Naive B cell (primary cell): ENCODE data around the gene MED26. TPM values are rescaled to one million over a fixed set of nuclear protein-coding genes. Genes with fewer than 3 reads are reported as not detected.

Experiments
- ATAC-seq, 2 donors: fragments of 150-1000 bp; cut with Tn5 transposase; 2 replicates each; pipeline ENCODE4 v1.10.0; 2021; ENCODE audit warnings: low read depth in 2 of 2, mild to moderate bottlenecking in 2 of 2, moderate library complexity in 2 of 2
- DNase-seq: peaks from one replicate; pipeline ENCODE4 v3.0.0; 2022
- H3K27ac Mint-ChIP-seq, 6 donors: one replicate each; pipeline ENCODE4 v1.8.0; 2020 to 2022; ENCODE audit warnings: mild to moderate bottlenecking in 6 of 6, mixed read lengths in 6 of 6, moderate library complexity in 5 of 6, inconsistent platforms in 2 of 6
- H3K27me3 Mint-ChIP-seq, 3 donors: one replicate each; pipeline ENCODE4 v1.8.0; 2021 to 2022; ENCODE audit warnings: mixed read lengths in 3 of 3, mild to moderate bottlenecking in 1 of 3
- H3K36me3 Mint-ChIP-seq, 2 donors: one replicate each; pipeline ENCODE4 v1.8.0; 2020 to 2022; ENCODE audit warnings: mixed read lengths in 2 of 2, inconsistent platforms in 1 of 2, mild to moderate bottlenecking in 1 of 2
- H3K4me1 Mint-ChIP-seq, 3 donors: one replicate each; pipeline ENCODE4 v1.8.0; 2020 to 2022; ENCODE audit warnings: mixed read lengths in 3 of 3, inconsistent platforms in 1 of 3, mild to moderate bottlenecking in 1 of 3, moderate library complexity in 1 of 3
- H3K4me3 Mint-ChIP-seq, 8 donors: one replicate each; pipeline ENCODE4 v1.8.0; 2020 to 2022; ENCODE audit warnings: mild to moderate bottlenecking in 8 of 8, mixed read lengths in 8 of 8, moderate library complexity in 8 of 8, inconsistent platforms in 2 of 8
- H3K9me3 Mint-ChIP-seq, 7 donors: one replicate each; pipeline ENCODE4 v1.8.0; 2020 to 2022; ENCODE audit warnings: mixed read lengths in 7 of 7, mild to moderate bottlenecking in 5 of 7, inconsistent platforms in 2 of 7, moderate library complexity in 1 of 7
- polyA plus RNA-seq, 6 donors: library from polyadenylated mRNA; unstranded; fragments of 300-500 nt; fragmentation: Illumina TruSeq; gene quantifications; one replicate each; pipeline ENCODE4 v1.2.3, GENCODE V29; 2021; ENCODE audit warnings: low read depth in 6 of 6

Gene MED26
- polyA plus RNA-seq, 6 donors from 2014 or later, result 2.0 to 10.9 (median 5.4) TPM

- Mint-ChIP-seq H3K4me1 (peaks cover 71 to 95% (median 87%) of the 10 kb centered on the region in 3 donors), H3K27me3 (no peaks in the 10 kb centered on the region), H3K4me3 (peak overlapping the region in 1 of 8 donors; percentile 41), H3K27ac (peak overlapping the region in 1 of 6 donors; percentile 52), H3K9me3 (no peaks in the 10 kb centered on the region), H3K36me3 (no peaks in the 10 kb centered on the region)
- no peak for DNase-seq
- no peak for ATAC-seq
These were observed 7.4 kb downstream of the MED26 start for GRCh38 chr19:16620584-16620983.

- ATAC-seq, result no peak
- Mint-ChIP-seq H3K27me3 (no peaks in the 10 kb centered on the region), H3K27ac (peak overlapping the region in 1 of 6 donors; percentile 28), H3K4me3 (no peak overlapping the region), H3K4me1 (peaks cover 72 to 95% (median 87%) of the 10 kb centered on the region in 3 donors), H3K36me3 (no peaks in the 10 kb centered on the region), H3K9me3 (no peaks in the 10 kb centered on the region)
- no peak for DNase-seq
These were observed 8.0 kb downstream of the MED26 start for GRCh38 chr19:16620018-16620417.

- Mint-ChIP-seq H3K27me3 (no peaks in the 10 kb centered on the region), H3K9me3 (no peaks in the 10 kb centered on the region), H3K4me3 (peak overlapping the region in 3 of 8 donors; percentile 38 to 72 (median 43)), H3K36me3 (no peaks in the 10 kb centered on the region), H3K27ac (peak overlapping the region in 2 of 6 donors; percentile 28 to 71), H3K4me1 (peaks cover 75 to 95% (median 87%) of the 10 kb centered on the region in 3 donors)
- ATAC-seq (no peak), DNase-seq (no peak)
These were observed 8.5 kb downstream of the MED26 start for GRCh38 chr19:16619457-16619856.

DNA sequence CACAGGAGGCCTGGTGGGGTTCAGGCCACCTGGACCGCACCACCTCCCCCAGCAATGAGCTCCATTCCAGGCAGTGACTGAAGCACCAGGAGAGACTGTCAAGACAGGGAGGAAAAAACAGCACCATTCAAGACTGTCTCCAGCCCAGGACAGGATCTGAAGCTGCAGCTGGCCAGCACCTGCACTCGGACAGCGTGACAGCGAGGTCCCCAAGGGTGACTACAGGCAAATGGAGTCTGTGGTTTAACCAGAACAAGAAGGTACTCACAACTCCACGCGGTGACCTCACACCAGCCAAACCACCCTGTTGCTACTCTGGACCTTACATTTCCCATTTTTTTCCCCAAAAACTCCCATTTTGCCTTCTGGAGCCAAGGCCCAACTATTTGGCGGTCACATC, 9.8 kb downstream of the MED26 start:
- peak overlapping the region in 3 of 8 donors; percentile 23 to 76 (median 43) for H3K4me3 Mint-ChIP-seq

GRCh38 chr19:16615808-16616207, 12.2 kb downstream of the MED26 start:
- no peak for DNase-seq
- peak overlapping the region in 3 of 6 donors; percentile 5 to 92 (median 64) for H3K27ac Mint-ChIP-seq
- ATAC-seq, result no peak
- H3K36me3 Mint-ChIP-seq, result no peaks in the 10 kb centered on the region
- H3K4me1 Mint-ChIP-seq, result peaks cover 75 to 96% (median 95%) of the 10 kb centered on the region in 3 donors
- H3K9me3 Mint-ChIP-seq, result no peaks in the 10 kb centered on the region
- no peaks in the 10 kb centered on the region for H3K27me3 Mint-ChIP-seq
- H3K4me3 Mint-ChIP-seq, result no peak overlapping the region

More for the DNA sequence above, 9.8 kb downstream of the MED26 start:
- H3K27me3 Mint-ChIP-seq, result no peaks in the 10 kb centered on the region
- no peaks in the 10 kb centered on the region for H3K9me3 Mint-ChIP-seq
- DNase-seq (no peak), ATAC-seq (no peak)
- H3K27ac Mint-ChIP-seq, result peak overlapping the region in 2 of 6 donors; percentile 19 to 76
- H3K36me3 Mint-ChIP-seq, result no peaks in the 10 kb centered on the region
- H3K4me1 Mint-ChIP-seq, result peaks cover 73 to 94% (median 91%) of the 10 kb centered on the region in 3 donors

DNA sequence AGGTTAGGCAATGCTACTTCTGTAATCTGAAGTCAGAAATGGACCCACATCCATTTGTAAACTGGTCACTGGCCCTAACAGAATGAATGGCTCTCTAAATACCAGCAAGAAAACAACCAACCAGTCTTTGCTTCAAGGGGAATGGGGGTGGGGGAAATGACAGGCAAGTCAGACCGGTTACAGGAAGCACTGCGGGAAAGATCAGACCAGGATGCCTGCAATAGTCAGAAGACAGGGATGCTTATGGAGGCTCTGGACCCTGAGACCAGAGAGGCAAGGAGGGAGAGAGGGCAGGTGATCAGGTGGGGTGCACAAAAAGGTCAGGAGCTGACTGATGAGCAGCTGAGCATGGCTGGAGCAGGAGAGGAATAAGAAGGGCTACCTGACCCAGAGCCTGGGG, 13.1 kb downstream of the MED26 start:
- no peaks in the 10 kb centered on the region for H3K36me3 Mint-ChIP-seq
- ATAC-seq (no peak), DNase-seq (no peak)
- peak overlapping the region; percentile 5 to 92 (median 49) for H3K27ac Mint-ChIP-seq
- peaks cover 73 to 95% (median 93%) of the 10 kb centered on the region in 3 donors for H3K4me1 Mint-ChIP-seq
- no peaks in the 10 kb centered on the region for H3K9me3 Mint-ChIP-seq
- H3K27me3 Mint-ChIP-seq, result no peaks in the 10 kb centered on the region
- H3K4me3 Mint-ChIP-seq, result peak overlapping the region in 4 of 8 donors; percentile 4 to 74 (median 50)

DNA sequence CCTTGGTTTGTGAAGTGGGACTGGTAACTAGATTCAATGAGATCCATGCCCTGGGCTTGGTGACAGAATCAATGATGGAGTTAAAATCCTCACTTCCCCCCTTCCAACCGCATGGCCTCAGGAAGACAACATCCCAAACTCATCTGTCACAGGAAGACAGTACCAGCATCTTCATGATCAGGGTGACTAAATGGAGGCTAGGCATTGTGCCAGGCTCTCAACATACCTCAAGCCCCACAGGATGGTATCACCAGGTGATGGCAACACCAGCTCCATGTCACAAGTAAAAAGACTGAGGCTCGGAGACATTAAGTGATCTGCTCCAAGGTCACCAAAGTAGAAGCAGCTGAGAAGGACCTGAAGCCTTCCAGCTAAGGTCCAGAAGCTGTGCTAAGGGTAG, 14.2 kb downstream of the MED26 start:
- Mint-ChIP-seq H3K27ac (peak overlapping the region in 4 of 6 donors; percentile 30 to 73 (median 55)), H3K9me3 (no peaks in the 10 kb centered on the region), H3K27me3 (no peaks in the 10 kb centered on the region), H3K4me1 (peaks cover 63 to 90% (median 83%) of the 10 kb centered on the region in 3 donors), H3K4me3 (no peak overlapping the region), H3K36me3 (no peaks in the 10 kb centered on the region)
- ATAC-seq (no peak), DNase-seq (no peak)

DNA sequence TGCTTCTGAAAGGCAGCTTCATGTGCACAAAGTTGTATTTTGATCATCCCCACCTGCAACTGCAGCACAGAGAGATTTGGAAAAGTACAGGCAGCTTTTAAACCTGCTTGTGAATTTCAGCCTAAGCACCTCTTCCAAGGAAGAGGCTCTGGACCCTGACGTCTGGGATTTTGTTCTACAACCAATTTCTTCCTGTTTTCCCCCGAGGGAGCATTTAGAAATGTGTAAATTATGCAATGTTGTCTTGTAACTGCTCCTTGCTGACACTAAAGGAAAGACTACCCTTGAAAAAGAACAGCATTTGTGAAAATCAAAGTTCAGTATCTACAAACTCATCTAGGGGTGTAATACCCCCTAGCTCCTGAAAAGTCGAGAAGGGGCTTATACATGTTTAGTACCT, 15.4 kb downstream of the MED26 start:
- H3K4me1 Mint-ChIP-seq, result peaks cover 62 to 90% (median 83%) of the 10 kb centered on the region in 3 donors
- H3K36me3 Mint-ChIP-seq, result no peaks in the 10 kb centered on the region
- no peaks in the 10 kb centered on the region for H3K9me3 Mint-ChIP-seq
- peak overlapping the region in 3 of 6 donors; percentile 17 to 89 (median 33) for H3K27ac Mint-ChIP-seq
- ATAC-seq, result no peak
- H3K4me3 Mint-ChIP-seq, result no peak overlapping the region
- DNase-seq, result no peak
- no peaks in the 10 kb centered on the region for H3K27me3 Mint-ChIP-seq

DNA sequence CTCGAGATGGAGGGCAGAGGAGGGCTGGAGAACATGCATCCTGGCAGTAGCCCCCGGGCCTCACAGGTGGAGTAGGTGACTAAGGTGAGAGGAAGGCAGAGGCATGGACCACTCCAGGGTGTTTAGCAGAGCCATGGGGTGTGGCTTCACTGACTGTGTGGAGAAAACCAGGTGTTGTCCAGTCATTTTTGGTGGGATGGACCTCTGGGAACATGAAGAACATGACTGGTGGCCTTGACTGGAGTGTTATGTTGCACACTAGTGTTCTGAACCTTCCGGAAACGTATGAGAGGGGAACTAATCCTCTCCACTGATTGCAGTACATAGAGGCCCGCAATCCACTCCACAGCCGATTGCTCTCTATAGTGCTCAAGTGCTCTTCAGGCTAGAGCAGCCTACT, 16.9 kb downstream of the MED26 start:
- Mint-ChIP-seq H3K27me3 (no peaks in the 10 kb centered on the region), H3K4me1 (peaks cover 46 to 82% (median 68%) of the 10 kb centered on the region in 3 donors), H3K4me3 (peak overlapping the region in 1 of 8 donors; percentile 52), H3K27ac (peak overlapping the region in 5 of 6 donors; percentile 34 to 95 (median 68)), H3K36me3 (no peaks in the 10 kb centered on the region), H3K9me3 (no peaks in the 10 kb centered on the region)
- no peak for ATAC-seq
- no peak for DNase-seq

DNA sequence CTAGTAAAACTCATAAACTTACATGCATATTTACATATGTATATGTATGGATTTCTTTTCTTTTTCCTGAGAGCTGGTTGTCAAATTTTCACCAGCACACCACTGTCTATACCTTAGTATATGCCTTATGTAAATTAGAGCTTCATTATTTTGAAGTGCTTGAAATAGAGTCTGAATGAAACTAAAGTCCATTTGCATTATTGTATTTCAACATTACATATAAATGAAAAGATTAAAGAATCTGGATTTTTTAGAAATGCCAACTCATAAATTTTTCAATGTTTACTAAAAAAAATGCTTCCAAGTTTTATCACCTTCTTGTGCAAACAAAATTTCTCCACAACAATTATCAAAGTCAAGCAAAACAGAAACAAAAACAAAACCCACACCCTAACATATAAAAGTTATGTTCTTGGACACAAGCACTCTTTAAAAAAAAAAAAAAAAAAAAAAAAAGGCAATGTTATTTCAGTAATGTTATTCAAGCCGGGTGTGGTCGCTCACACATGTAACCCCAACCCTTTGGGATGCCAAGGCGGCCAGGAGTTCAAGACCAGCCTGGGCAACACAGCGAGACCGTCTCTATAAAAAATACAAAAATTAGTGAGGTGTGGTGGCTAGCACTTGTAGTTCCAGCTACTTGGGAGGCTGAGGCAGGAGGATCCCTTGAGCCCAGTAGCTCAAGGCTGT, 18.3 kb downstream of the MED26 start:
- Mint-ChIP-seq H3K4me3 (peak overlapping the region in 3 of 8 donors; percentile 51 to 80 (median 71)), H3K27ac (peak overlapping the region in 4 of 6 donors; percentile 32 to 73 (median 48)), H3K4me1 (peaks cover 45 to 82% (median 68%) of the 10 kb centered on the region in 3 donors), H3K9me3 (no peaks in the 10 kb centered on the region), H3K27me3 (no peaks in the 10 kb centered on the region), H3K36me3 (no peaks in the 10 kb centered on the region)
- no peak for DNase-seq
- ATAC-seq, result no peak

DNA sequence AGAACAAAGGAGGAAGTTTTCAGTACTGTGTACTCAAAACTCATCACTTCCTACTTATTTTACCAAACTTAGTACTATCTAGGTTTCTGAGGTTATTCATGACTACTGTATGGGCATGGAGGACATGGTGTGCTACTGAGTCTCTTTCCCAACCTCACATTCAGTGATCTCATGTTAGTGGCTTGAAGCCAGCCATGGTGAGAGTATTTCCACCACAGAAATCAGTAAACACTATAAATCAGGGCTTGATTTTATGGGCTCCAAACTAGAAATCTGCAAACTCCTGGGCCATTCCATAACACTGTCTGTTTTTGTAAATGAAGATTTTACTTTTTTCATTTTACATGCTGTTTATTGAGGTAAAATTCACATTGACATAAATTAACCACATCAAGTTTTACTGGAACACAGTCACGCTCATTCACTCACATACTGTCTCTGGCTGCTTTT, 19.7 kb downstream of the MED26 start:
- no peak for DNase-seq
- Mint-ChIP-seq H3K27me3 (no peaks in the 10 kb centered on the region), H3K4me3 (peak overlapping the region in 4 of 8 donors; percentile 13 to 64 (median 54)), H3K36me3 (no peaks in the 10 kb centered on the region), H3K4me1 (peaks cover 54 to 79% (median 66%) of the 10 kb centered on the region in 3 donors), H3K27ac (peak overlapping the region; percentile 1 to 94 (median 54)), H3K9me3 (no peaks in the 10 kb centered on the region)
- ATAC-seq, result peak; percentile 43 to 48

GRCh38 chr19:16607819-16608218, 20.2 kb downstream of the MED26 start:
- no peak for ATAC-seq
- H3K27ac Mint-ChIP-seq, result peak overlapping the region in 5 of 6 donors; percentile 29 to 94 (median 83)
- H3K4me1 Mint-ChIP-seq, result peaks cover 53 to 76% (median 63%) of the 10 kb centered on the region in 3 donors
- H3K27me3 Mint-ChIP-seq, result no peaks in the 10 kb centered on the region
- no peaks in the 10 kb centered on the region for H3K36me3 Mint-ChIP-seq
- H3K4me3 Mint-ChIP-seq, result peak overlapping the region in 6 of 8 donors; percentile 1 to 76 (median 32)
- no peak for DNase-seq
- no peaks in the 10 kb centered on the region for H3K9me3 Mint-ChIP-seq

GRCh38 chr19:16605553-16605994, 22.4 kb downstream of the MED26 start:
- ATAC-seq (no peak), DNase-seq (no peak)
- Mint-ChIP-seq H3K9me3 (no peaks in the 10 kb centered on the region), H3K4me3 (peak overlapping the region in 4 of 8 donors; percentile 12 to 59 (median 33)), H3K27me3 (no peaks in the 10 kb centered on the region), H3K36me3 (no peaks in the 10 kb centered on the region), H3K4me1 (peaks cover 50 to 70% (median 53%) of the 10 kb centered on the region in 3 donors), H3K27ac (peak overlapping the region in 5 of 6 donors; percentile 68 to 83 (median 76))

DNA sequence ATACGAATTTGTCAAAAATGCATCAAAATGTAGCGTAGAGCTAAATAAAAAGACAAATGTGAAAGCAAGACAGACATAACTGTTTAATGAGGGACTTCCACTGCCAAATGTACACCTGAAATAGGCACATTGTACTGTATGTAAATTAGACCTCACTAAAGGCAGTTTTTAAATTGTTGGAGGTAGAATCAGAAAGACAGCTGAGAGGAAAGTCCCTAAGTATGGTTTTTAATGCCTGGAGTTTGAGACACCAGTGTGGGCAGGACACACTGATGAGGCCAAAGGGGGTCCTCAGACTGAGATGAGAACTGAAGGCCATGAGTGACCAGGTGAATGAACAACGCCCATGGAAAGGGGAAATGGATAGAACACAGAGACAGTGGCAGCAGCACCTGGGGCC, 22.9 kb downstream of the MED26 start:
- Mint-ChIP-seq H3K4me1 (peaks cover 49 to 70% (median 55%) of the 10 kb centered on the region in 3 donors), H3K27ac (peak overlapping the region; percentile 57 to 94 (median 78)), H3K36me3 (no peaks in the 10 kb centered on the region), H3K4me3 (peak overlapping the region in 4 of 8 donors; percentile 12 to 39 (median 22)), H3K9me3 (no peaks in the 10 kb centered on the region), H3K27me3 (no peaks in the 10 kb centered on the region)
- DNase-seq, result no peak
- no peak for ATAC-seq
